ENCODE data around the gene EXOC8. TPM values are rescaled to one million over a fixed set of nuclear protein-coding genes. Genes with fewer than 3 reads are reported as not detected.

The EXOC8 gene
- 16.4 and 17.0 TPM in 2 replicates for total RNA-seq
- 4.7 TPM for polyA plus RNA-seq (2012)

GRCh38 chr1:231337472-231338269 lies at the start of gene EXOC8:
Gene EXOC8, minus strand, starts transcription at chr1:231337852. Its CDS starts 107 bp downstream, at chr1:231337745.
- peak; percentile 98 for DNase-seq (ENCODE audit: low read depth)

- DNase-seq (ENCODE audit: low read depth): no peak
Observed at GRCh38 chr1:231386466-231386865, 48.8 kb upstream of the EXOC8 start.

- DNase-seq (ENCODE audit: low read depth): no peak
Observed at GRCh38 chr1:231385416-231385748, 47.7 kb upstream of the EXOC8 start.

- no peak for DNase-seq (ENCODE audit: low read depth)
Observed at GRCh38 chr1:231384696-231385415, 47.2 kb upstream of the EXOC8 start.

- DNase-seq (ENCODE audit: low read depth): no peak
Observed at GRCh38 chr1:231383159-231383860, 45.7 kb upstream of the EXOC8 start.

GRCh38 chr1:231382426-231382825 lies 44.8 kb upstream of the EXOC8 start:
- DNase-seq (ENCODE audit: low read depth): no peak

GRCh38 chr1:231381729-231382128 lies 44.1 kb upstream of the EXOC8 start:
- no peak for DNase-seq (ENCODE audit: low read depth)

GRCh38 chr1:231376875-231377549 lies 39.4 kb upstream of the EXOC8 start:
- DNase-seq (ENCODE audit: low read depth): no peak

GRCh38 chr1:231376101-231376500 lies 38.4 kb upstream of the EXOC8 start:
- DNase-seq (ENCODE audit: low read depth): no peak

GRCh38 chr1:231374394-231374793 lies 36.7 kb upstream of the EXOC8 start:
- DNase-seq (ENCODE audit: low read depth): no peak

- DNase-seq (ENCODE audit: low read depth): no peak
Observed at GRCh38 chr1:231372501-231372900, 34.8 kb upstream of the EXOC8 start.

GRCh38 chr1:231369282-231369681 lies 31.6 kb upstream of the EXOC8 start:
- no peak for DNase-seq (ENCODE audit: low read depth)

GRCh38 chr1:231364192-231364591 lies 26.5 kb upstream of the EXOC8 start:
- no peak for DNase-seq (ENCODE audit: low read depth)

- DNase-seq (ENCODE audit: low read depth): no peak
Observed at GRCh38 chr1:231363624-231364023, 26.0 kb upstream of the EXOC8 start.

GRCh38 chr1:231362325-231362724 lies 24.7 kb upstream of the EXOC8 start:
- DNase-seq (ENCODE audit: low read depth): no peak

- DNase-seq (ENCODE audit: low read depth): peak; percentile 57
Observed at GRCh38 chr1:231359113-231359512, 21.5 kb upstream of the EXOC8 start.

- DNase-seq (ENCODE audit: low read depth): peak; percentile 69
Observed at GRCh38 chr1:231357831-231358354, 20.2 kb upstream of the EXOC8 start.

- no peak for DNase-seq (ENCODE audit: low read depth)
Observed at GRCh38 chr1:231357187-231357772, 19.6 kb upstream of the EXOC8 start.

- no peak for DNase-seq (ENCODE audit: low read depth)
Observed at GRCh38 chr1:231355171-231355570, 17.5 kb upstream of the EXOC8 start.

GRCh38 chr1:231354330-231355020 lies 16.8 kb upstream of the EXOC8 start:
- DNase-seq (ENCODE audit: low read depth): no peak
